Stimulated activated CD4-positive, alpha-beta T cell treated with anti-CD3 and anti-CD28 coated beads, Interleukin-2, amount 100 ng/mL, for 4 hours (primary cell): ENCODE results near the gene AKNA.
A peak's percentile ranks its signal among the peaks of the same experiment; 100 is the strongest.

Experiments
- DNase-seq: peaks from one replicate; pipeline ENCODE4 v3.0.0-alpha.2; 2020; ENCODE audit warnings: low read depth

AKNA gene, protein sequence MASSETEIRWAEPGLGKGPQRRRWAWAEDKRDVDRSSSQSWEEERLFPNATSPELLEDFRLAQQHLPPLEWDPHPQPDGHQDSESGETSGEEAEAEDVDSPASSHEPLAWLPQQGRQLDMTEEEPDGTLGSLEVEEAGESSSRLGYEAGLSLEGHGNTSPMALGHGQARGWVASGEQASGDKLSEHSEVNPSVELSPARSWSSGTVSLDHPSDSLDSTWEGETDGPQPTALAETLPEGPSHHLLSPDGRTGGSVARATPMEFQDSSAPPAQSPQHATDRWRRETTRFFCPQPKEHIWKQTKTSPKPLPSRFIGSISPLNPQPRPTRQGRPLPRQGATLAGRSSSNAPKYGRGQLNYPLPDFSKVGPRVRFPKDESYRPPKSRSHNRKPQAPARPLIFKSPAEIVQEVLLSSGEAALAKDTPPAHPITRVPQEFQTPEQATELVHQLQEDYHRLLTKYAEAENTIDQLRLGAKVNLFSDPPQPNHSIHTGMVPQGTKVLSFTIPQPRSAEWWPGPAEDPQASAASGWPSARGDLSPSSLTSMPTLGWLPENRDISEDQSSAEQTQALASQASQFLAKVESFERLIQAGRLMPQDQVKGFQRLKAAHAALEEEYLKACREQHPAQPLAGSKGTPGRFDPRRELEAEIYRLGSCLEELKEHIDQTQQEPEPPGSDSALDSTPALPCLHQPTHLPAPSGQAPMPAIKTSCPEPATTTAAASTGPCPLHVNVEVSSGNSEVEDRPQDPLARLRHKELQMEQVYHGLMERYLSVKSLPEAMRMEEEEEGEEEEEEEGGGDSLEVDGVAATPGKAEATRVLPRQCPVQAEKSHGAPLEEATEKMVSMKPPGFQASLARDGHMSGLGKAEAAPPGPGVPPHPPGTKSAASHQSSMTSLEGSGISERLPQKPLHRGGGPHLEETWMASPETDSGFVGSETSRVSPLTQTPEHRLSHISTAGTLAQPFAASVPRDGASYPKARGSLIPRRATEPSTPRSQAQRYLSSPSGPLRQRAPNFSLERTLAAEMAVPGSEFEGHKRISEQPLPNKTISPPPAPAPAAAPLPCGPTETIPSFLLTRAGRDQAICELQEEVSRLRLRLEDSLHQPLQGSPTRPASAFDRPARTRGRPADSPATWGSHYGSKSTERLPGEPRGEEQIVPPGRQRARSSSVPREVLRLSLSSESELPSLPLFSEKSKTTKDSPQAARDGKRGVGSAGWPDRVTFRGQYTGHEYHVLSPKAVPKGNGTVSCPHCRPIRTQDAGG (N-terminal part only)

DNA sequence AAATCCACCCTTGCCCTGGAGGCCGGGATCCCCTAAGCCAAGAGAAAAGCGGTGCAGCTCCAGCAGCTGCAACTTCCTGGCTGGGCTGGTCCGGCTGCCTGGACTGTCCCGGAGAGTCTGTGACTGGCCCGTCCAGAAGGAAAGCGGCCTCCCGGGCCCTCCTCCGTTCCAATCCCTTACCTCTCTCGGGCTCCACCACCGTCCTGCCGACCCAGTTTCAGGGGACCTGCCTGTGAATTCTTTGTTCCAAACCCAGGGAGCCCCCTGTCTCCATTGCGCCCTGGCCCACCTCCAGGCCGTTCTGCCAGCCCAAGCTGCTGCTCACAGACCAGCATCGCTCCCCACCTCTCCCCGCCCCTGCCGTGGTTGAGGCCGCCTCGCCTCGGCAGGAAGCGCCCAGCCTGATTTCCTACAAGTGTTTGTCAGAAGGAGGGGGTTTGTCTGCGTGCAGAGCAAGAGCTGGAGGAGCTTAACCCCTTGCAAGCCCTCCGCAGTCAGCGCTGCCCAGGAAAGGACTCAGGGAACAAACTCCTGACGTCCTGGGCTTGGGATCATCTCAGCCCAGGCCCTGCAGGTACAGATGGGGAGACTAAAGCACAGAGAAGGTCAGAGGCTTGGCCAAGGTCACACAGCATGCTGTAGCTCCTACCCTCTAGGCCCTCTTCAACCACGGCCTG, at the start of gene AKNA:
TSS of gene AKNA (minus strand) at position 303 of the 677 bp plus-strand sequence. CDS start 6,649 bp downstream, outside the sequence.
- peak; percentile 72 for DNase-seq

GRCh38 chr9:114437401-114437893, 49.7 kb upstream of the AKNA start:
- no peak for DNase-seq

DNA sequence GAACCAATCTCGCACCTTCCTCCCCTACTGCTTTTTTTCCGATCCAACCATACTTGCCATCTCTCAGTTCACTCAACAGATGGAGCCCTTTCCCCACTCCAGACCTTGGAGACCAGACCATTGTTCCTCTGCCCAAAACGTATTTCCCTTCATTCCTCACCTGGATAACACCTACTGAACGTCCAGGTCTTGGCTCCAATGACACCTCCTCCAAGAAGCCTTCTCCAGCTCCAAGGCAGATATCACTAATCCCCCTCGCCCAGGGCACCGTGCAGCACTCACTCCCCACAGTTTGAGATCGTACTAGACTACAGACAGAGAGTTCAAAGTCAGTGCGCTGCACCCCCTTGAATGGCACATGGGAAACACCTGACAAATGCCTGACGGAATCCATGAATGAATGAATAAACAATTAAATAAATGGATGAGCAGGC, 47.1 kb upstream of the AKNA start:
- DNase-seq = no peak

- no peak for DNase-seq
Measured at GRCh38 chr9:114433720-114434255, 46.0 kb upstream of the AKNA start.

DNA sequence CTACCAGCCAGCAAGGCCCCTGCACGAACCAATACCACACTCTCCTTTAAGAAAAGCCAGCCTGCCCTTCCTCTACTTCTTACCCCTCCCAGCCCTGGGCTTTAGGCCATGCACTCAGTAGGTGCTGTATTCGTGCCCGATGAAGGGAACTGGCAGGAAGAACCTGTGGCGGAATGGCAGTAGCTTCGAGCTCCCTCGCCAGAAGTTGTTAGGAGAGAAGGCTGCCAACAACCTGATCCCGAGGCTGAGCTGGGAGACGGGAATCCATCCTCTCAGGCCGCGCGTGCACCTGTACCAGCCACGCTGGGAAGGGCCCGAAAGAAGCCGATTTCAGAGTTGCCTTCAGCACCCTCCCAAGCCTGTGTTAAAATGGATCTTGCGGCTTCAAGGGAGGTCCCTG, 45.3 kb upstream of the AKNA start:
- no peak for DNase-seq

DNA sequence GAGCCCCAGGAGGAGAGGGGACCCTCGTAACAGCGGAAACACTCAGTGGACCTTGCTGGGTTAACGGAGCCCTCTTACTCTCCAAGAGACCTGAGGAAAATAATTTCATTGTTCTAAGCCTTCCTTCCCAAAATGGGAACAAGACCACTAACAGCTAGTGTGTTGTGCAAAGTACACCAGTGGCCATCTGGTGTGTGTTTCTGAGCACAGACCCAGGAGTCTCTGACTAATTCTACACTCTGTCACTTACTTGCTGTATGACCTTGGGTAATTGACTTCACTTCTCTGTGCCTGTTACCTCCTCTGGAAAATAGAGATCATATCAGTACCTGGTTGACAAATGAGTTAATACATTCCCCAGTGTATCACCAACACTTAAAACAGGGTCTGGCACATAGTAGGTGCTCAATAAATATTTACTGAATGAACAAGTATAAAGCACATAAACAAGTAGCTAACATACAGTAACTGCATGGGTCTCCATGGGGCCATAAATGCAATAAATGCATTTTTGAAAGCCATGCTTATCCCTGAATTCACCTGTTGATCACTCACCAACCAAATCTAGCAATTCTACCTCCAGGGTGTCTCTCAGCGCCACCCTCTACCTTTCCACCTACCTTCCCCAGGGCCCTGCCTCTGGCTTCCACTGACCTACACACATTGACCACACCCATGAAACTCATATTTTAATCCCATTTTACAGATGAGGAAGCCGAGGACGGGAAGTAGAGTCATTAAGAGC, 44.7 kb upstream of the AKNA start:
- DNase-seq = no peak

DNA sequence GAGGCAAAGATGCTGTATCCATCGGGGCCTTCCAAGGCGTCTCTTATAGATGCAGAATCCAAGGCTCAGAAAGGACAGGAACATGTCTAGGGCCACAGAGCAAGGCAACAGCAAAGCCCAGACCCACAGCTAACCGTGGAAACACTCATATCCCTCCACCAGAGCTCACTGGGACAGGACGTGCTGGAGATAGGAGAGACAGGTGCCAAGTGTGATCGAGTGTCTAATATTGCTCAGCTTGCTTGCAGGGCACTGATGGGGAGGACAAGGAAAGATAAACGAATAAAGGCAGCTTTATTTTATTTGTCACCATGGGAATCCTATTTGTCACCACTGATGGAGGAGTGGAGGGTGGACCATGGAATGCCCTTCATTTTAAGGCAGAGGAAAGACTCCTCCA, 44.0 kb upstream of the AKNA start:
- DNase-seq = no peak

GRCh38 chr9:114431003-114431402, 43.2 kb upstream of the AKNA start:
- DNase-seq = no peak

DNA sequence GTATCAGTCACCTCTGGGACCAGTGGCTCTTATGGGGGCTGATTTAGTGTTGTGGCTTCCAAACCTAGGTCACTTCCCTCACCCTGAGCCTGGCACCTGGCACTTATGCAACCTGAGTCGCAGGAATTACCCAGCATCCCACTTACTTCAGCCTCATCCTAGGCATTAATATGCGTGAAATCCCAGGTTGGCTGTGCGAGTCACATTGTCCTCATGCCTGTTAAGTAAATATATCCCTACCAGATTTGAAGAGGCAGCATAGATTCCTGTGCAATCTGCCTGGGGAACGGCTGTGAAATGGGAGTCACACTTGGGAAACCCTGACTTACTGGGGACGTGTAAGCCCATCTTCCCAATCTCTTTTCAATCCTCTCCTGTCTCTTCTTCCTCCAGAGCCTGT, 42.7 kb upstream of the AKNA start:
- DNase-seq = no peak

DNA sequence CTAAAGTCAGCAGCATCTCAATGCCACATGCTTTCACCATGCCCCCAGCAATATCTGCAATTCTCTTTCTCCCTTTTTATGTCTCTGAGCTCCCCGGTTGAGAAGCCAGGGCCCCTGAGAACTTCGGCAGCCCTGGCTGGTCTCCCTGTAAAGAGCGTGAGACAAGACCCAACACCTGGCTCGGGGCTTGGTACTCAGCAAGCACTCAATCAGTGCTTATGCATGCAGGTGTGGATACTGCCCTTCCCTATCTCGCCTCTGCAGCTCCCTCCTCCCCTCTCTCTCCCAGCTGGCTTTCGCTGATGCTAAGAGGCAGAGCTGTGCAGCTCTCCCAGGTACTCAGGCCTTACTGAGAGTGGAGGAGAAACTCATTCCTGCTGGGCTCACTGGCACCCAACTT, 41.7 kb upstream of the AKNA start:
- no peak for DNase-seq

- DNase-seq = no peak
Measured at GRCh38 chr9:114428466-114428865, 40.7 kb upstream of the AKNA start.

DNA sequence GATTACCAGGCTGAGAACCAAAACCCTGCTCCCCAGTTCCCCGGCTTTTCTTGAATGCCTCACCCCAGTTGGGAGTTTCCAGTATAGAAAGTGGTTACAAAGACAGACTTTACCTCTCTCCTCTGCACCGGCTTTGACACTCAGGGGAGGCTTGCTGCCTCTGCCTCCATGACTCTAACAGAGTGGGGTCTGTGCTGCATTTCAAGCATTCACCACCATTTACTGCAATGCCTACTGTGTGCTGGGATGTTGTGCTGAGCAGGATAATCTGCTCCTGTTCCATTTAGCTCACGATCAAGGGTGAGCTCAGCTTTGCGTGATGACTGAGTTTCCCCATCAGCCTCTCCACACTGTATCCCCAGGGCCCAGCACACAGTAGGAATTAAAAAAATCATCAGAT, 39.9 kb upstream of the AKNA start:
- DNase-seq = no peak

DNA sequence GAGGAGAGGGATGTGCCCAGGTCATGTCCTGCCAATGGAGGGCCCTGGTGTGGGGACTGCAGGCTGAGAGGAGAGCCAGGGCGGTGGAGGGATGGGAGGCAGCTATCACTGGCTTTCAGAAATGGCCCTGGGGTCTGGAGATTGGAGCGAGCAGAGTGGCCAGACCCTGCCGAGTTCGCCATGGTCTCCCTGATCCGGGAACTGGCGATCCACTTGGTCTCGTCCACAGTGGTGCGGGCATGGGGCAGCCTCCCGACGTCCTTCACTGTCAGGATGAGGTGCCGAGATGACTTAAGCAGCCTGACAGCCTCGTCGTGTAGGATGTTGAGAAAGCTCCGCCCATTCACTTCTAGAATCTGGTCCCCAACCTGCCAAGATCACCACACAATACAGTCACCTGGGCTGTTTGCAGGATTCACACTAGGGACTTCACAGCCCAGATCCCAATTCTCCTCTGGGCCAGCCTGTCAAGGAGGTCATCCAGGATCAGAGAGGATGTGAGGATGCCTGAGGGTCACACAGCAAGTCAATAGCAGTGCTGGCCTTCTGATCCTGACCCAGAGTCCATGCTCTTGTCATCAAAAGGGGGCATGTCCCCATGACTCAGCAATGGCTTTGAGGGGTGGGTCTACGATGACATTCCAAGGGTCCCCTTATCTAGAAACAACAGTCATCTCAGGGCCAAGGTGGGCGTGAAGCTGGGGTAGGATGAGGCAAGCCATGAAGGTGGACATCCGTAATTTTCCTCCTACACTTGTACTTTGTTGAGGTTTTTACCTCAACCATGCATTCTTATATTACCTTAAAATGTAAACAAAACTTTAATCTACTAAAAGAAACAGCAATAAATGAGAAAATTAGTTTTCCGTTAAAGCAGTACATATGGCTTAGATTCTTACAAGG, 38.5 kb upstream of the AKNA start:
- DNase-seq = no peak

- DNase-seq = no peak
Measured at GRCh38 chr9:114425126-114425525, 37.3 kb upstream of the AKNA start.

GRCh38 chr9:114424126-114424525, 36.3 kb upstream of the AKNA start:
- no peak for DNase-seq

DNA sequence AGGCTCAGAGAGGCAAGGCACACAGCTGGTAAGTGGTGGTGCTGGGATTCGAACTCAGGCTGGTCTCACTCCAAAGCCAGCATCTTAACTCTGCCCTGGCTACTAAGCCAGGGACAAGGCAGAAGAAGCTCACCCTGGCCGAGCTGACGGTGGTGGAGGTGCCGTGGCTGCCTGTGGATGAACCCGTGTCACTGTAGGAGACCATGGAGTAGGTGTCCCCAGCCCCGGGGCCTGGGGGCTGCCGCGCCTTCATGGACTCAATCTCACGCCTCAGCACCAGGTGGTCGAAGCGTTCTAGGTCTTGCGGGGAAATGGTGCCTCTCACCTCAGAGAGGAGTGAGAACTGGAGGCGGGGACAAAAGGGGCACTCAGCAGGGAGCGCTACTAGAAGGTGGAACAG, 35.4 kb upstream of the AKNA start:
- no peak for DNase-seq

DNA sequence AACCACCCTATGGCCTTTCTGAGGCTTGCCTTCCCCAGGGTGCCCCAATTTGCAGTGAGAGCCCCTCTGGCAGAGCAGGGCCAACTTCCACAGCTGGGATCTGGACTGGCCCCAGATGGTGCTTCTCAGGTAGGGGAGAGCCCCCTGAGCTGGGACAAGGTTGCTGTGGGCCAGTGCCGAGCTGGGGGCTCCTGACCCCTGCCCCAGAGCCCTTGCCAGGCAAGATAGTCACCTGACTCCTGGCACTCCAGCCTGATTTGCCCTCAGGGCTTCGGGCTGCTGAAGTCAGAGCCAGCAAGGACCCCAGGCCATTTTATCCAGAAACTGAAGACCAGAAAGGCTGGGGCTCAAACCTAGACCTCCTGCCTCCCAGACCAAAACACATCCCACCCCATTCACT, 33.4 kb upstream of the AKNA start:
- DNase-seq = no peak

GRCh38 chr9:114419796-114420195, 32.0 kb upstream of the AKNA start:
- DNase-seq = no peak

DNA sequence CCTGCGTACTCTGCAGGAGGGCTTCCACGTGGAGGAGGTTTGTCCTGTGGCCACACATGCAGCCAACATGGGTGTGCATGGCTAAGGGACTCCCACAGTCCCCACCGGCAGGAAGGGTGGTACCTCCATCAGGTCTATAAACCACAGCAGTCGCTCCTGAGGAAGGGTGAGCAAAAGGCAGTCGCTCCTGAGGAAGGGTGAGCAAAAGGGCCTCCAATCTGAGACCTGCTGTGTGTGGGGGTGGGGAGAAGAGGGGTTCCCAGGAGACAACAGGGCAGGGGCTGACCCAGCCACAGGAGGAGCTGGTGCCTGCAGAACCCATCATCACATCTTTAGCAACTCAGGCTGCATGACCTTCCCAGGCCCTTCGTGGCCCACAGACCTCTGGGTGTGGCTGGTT, 30.3 kb upstream of the AKNA start:
- no peak for DNase-seq

DNA sequence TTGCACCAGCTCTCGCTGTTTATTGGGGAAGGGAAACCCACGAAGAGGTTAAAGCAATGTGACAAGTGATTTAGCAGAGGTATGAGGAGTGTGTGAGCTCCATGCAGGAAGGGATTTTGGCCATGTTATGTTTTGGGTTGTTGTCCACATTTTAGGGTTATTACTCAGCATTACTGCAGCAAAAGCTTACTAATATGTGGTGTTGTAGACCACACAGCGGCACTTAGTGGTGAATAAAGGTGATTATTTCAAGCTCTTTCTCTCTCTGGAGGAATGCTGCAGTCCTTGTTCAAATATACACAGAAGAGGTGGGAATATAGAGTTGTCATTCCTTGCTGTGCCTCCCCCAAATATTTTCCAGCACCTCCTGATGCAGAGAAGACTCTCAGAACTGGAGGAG, 29.7 kb upstream of the AKNA start:
- no peak for DNase-seq
